Liver (tissue), 9 donors: ENCODE data around the gene PEX16. TPM values are rescaled to one million over a fixed set of nuclear protein-coding genes. Genes with fewer than 3 reads are reported as not detected.

ENCODE experiments used
- DNase-seq: peaks from one replicate; pipeline ENCODE4 v3.0.0-alpha.2; 2017; ENCODE audit warnings: low spot score
- H3K27ac ChIP-seq, 2 donors: one replicate each; pipeline ENCODE4 v1.7.0; 2013; ENCODE audit warnings: inconsistent platforms in 2 of 2, low read length in 2 of 2, control low read depth in 1 of 2, low read depth in 1 of 2, mild to moderate bottlenecking in 1 of 2
- H3K27me3 ChIP-seq, 4 donors: one replicate each; pipeline versions ENCODE4 v1.6.1 to v1.7.0; 2013; ENCODE audit warnings: low read length in 3 of 4, inconsistent platforms in 1 of 4, mild to moderate bottlenecking in 1 of 4, moderate library complexity in 1 of 4; ENCODE audit not compliant: control insufficient read depth in 4 of 4, insufficient read depth in 4 of 4
- H3K36me3 ChIP-seq, 4 donors: one replicate each; pipeline versions ENCODE4 v1.6.1 to v1.7.0; 2013; ENCODE audit warnings: low read length in 3 of 4, mild to moderate bottlenecking in 3 of 4, low read depth in 1 of 4, moderate library complexity in 1 of 4; ENCODE audit not compliant: control insufficient read depth in 4 of 4, insufficient read depth in 3 of 4
- H3K4me1 ChIP-seq, 4 donors: one replicate each; pipeline versions ENCODE4 v1.6.1 to v1.7.0; 2013; ENCODE audit warnings: low read length in 3 of 4, mild to moderate bottlenecking in 3 of 4, moderate library complexity in 1 of 4; ENCODE audit not compliant: control insufficient read depth in 4 of 4, insufficient read depth in 4 of 4
- H3K4me3 ChIP-seq, 3 donors: one replicate each; pipeline versions ENCODE4 v1.6.1 to v1.7.0; 2013; ENCODE audit warnings: low read length in 3 of 3, control low read depth in 1 of 3, low read depth in 1 of 3, mild to moderate bottlenecking in 1 of 3
- H3K9ac ChIP-seq, 2 donors: one replicate each; pipeline ENCODE4 v1.7.0; 2013; ENCODE audit warnings: low read length in 2 of 2, mild to moderate bottlenecking in 2 of 2, moderate library complexity in 2 of 2, control low read depth in 1 of 2, low read depth in 1 of 2
- H3K9me3 ChIP-seq, 4 donors: one replicate each; pipeline versions ENCODE4 v1.6.1 to v1.7.0; 2013; ENCODE audit warnings: low read length in 3 of 4; ENCODE audit not compliant: control insufficient read depth in 4 of 4
- EGR1 ChIP-seq, 2 donors: IDR thresholded peaks; 2 replicates each; pipeline ENCODE4 v1.6.1; 2016 to 2018; ENCODE audit warnings: antibody characterized with exemption in 2 of 2, low read depth in 2 of 2
- FOXA1 ChIP-seq: IDR thresholded peaks from 2 replicates; pipeline ENCODE4 v1.6.1; 2016; ENCODE audit warnings: antibody characterized with exemption
- FOXA2 ChIP-seq: IDR thresholded peaks from 2 replicates; pipeline ENCODE4 v1.6.1; 2016; ENCODE audit warnings: antibody characterized with exemption
- HNF4A ChIP-seq, 2 donors: conservative IDR thresholded peaks; 2 replicates each; pipeline ENCODE4 v1.6.1; 2016; ENCODE audit warnings: antibody characterized with exemption in 2 of 2, mild to moderate bottlenecking in 2 of 2
- JUND ChIP-seq, 2 donors: IDR thresholded peaks; 2 replicates each; pipeline ENCODE4 v1.6.1; 2016; ENCODE audit warnings: antibody characterized with exemption in 2 of 2
- NR2F2 ChIP-seq: IDR thresholded peaks from 2 replicates; pipeline ENCODE4 v1.6.1; 2016; ENCODE audit warnings: antibody characterized with exemption
- RAD21 ChIP-seq, 2 donors: IDR thresholded peaks; 2 replicates each; pipeline ENCODE4 v1.6.1; 2016; ENCODE audit warnings: antibody characterized with exemption in 2 of 2, mild to moderate bottlenecking in 2 of 2
- RXRA ChIP-seq, 2 donors: IDR thresholded peaks; 2 replicates each; pipeline ENCODE4 v1.6.1; 2017 to 2018; ENCODE audit warnings: antibody characterized with exemption in 2 of 2, mild to moderate bottlenecking in 1 of 2
- SP1 ChIP-seq: IDR thresholded peaks from 2 replicates; pipeline ENCODE4 v1.6.1; 2018; ENCODE audit warnings: antibody characterized with exemption, mild to moderate bottlenecking
- TAF1 ChIP-seq: conservative IDR thresholded peaks from 2 replicates; pipeline ENCODE4 v1.6.1; 2016; ENCODE audit warnings: antibody characterized with exemption, mild to moderate bottlenecking
- WGBS: extraction: QIAGEN DNeasy Blood & Tissue Kit; methylation state at CpG from one replicate; pipeline ENCODE4 v1.1.7; 2013; 5-methylcytosine and 5-hydroxymethylcytosine counted together
- polyA plus RNA-seq, 2 donors: library from polyadenylated mRNA; stranded (reverse) in 1 of 2; unstranded in 1 of 2; fragments of 200-250 nt in 1 of 2; fragments of >200 nt in 1 of 2; fragmentation: Nextera tagmentation in 1 of 2; extraction: Ambion mirVana in 1 of 2; gene quantifications; one replicate each; pipeline versions ENCODE4 v1.2.1 to v1.2.3, GENCODE V29; 2013 to 2015
- total RNA-seq, 2 donors: library from RNA; depleted of rRNA; stranded (reverse); fragments of >200 nt; gene quantifications; one replicate each; pipeline ENCODE4 v1.2.3, GENCODE V29; 2014
- TF ChIP-seq, protein P1 (sequence below): IDR thresholded peaks from 2 replicates; pipeline ENCODE4 v1.6.1; 2016; ENCODE audit warnings: antibody characterized with exemption
- TF ChIP-seq, protein P2 (sequence below): IDR thresholded peaks from 2 replicates; pipeline ENCODE4 v1.6.1; 2016; ENCODE audit warnings: antibody characterized with exemption
- donor health status: healthy.
- donor health status: healthy.
- donor health status: healthy.
- donor health status: healthy.
- donor health status: healthy.

PEX16 gene
- total and polyA plus RNA-seq, 4 donors: 18.8 to 41.2 (median 29.8) TPM

- DNase-seq: no peak
- H3K9ac ChIP-seq: no peak overlapping the region
Observed at GRCh38 chr11:45904309-45904915, 13.3 kb downstream of the PEX16 start.

GRCh38 chr11:45902452-45903380 is 15.0 kb downstream of the PEX16 start:
- DNase-seq: no peak
- Histone ChIP-seq H3K36me3 (peaks cover 0 to 3% (median 0%) of the 10 kb centered on the region in 4 donors), H3K4me3 (no peak overlapping the region), H3K9ac (no peak overlapping the region), H3K9me3 (no peaks in the 10 kb centered on the region), H3K4me1 (peaks cover 5 to 16% (median 11%) of the 10 kb centered on the region in 4 donors), H3K27me3 (no peaks in the 10 kb centered on the region), H3K27ac (no peak overlapping the region)
- WGBS: 96% methylated on average over 56 of the region's 56 CpGs
- TF ChIP-seq JUND (IDR thresholded peaks at IDR 0.05) (no peak), FOXA2 (no peak), FOXA1 (no peak), NR2F2 (no peak), RAD21 (IDR thresholded peaks at IDR 0.05) (no peak), SP1 (no peak), TAF1 (no peak), EGR1 (IDR thresholded peaks at IDR 0.05; ENCODE audit: low read depth in 2 of 2) (no peak)
- TF ChIP-seq, protein P1, sequence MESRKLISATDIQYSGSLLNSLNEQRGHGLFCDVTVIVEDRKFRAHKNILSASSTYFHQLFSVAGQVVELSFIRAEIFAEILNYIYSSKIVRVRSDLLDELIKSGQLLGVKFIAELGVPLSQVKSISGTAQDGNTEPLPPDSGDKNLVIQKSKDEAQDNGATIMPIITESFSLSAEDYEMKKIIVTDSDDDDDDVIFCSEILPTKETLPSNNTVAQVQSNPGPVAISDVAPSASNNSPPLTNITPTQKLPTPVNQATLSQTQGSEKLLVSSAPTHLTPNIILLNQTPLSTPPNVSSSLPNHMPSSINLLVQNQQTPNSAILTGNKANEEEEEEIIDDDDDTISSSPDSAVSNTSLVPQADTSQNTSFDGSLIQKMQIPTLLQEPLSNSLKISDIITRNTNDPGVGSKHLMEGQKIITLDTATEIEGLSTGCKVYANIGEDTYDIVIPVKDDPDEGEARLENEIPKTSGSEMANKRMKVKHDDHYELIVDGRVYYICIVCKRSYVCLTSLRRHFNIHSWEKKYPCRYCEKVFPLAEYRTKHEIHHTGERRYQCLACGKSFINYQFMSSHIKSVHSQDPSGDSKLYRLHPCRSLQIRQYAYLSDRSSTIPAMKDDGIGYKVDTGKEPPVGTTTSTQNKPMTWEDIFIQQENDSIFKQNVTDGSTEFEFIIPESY: no peak
- TF ChIP-seq, protein P2, sequence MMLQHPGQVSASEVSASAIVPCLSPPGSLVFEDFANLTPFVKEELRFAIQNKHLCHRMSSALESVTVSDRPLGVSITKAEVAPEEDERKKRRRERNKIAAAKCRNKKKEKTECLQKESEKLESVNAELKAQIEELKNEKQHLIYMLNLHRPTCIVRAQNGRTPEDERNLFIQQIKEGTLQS: no peak

More at GRCh38 chr11:45904309-45904915, 13.3 kb downstream of the PEX16 start:
- Histone ChIP-seq H3K9me3 (no peaks in the 10 kb centered on the region), H3K27me3 (no peaks in the 10 kb centered on the region), H3K4me1 (peaks cover 2 to 12% (median 9%) of the 10 kb centered on the region in 4 donors), H3K27ac (no peak overlapping the region), H3K36me3 (peaks cover 0 to 3% (median under 1%) of the 10 kb centered on the region in 4 donors), H3K4me3 (no peak overlapping the region)
- no peak for TF ChIP-seq HNF4A (conservative IDR thresholded peaks at IDR 0.05)
- TF ChIP-seq JUND (IDR thresholded peaks at IDR 0.05): no peak
- no peak for TF ChIP-seq RXRA (IDR thresholded peaks at IDR 0.05)
- no peak for TF ChIP-seq SP1
- no peak for TF ChIP-seq RAD21 (IDR thresholded peaks at IDR 0.05)
- TF ChIP-seq EGR1 (IDR thresholded peaks at IDR 0.05; ENCODE audit: low read depth in 2 of 2): no peak
- no peak for TF ChIP-seq NR2F2
- TF ChIP-seq, protein P1: no peak
- WGBS: 84% methylated on average over 15 of the region's 15 CpGs
